Fibroblast of skin of right biceps (primary cell): ENCODE measurements around the gene ALOXE3.
"Not testable (repeated sequence)": the region's sequence is repeated elsewhere in the genome, so short reads cannot be mapped to it uniquely, and the experiment has no call there.

Experiments
- DNase-seq: peaks from one replicate; pipeline ENCODE4 v3.0.0-alpha.2; 2013

Gene ALOXE3

DNA sequence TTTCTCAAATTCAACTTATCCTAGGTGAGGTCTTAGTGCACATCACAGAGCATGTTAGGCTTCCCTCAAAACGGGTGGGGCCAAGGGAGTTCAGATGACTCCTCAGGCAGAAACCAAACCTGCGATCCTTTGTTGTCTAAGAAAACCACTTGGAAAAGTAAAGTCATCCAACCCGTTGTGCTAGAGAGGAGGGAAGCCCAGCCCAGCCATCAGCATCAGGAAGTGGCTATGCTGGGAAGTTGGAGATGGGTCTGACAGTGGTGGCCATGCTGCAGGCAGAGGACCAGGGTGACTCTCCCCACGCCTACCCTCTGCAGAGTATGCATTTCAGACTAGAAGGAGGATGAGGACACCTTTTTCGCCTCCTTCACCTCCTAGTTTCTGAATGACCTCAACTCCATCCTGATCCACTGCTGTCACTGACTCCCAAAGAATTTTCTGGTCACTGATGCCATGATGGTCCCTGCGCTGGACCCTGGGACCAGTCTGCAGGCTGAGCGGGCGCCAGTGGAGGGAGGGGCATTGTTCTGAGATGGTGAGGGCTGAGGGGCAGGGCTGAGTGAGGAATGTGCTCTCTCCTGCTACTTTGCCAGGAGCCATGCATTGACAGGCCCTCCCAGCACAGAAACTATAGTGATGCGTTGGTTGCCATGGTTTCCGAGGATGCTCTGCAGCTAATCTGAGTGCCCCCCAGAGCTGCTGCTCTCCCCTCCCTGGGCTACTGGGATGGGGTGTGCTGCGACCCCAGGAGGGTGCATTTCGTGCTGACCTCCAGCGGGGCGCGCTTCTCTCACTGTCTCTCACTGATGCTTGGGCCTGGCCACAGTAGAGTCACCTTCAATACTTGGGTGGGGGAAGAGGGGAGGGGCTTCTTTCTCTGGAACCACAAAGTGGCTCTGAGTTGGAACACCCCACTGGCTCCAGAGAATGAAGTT lies 51.2 kb downstream of the ALOXE3 start:
- DNase-seq = no peak

DNA sequence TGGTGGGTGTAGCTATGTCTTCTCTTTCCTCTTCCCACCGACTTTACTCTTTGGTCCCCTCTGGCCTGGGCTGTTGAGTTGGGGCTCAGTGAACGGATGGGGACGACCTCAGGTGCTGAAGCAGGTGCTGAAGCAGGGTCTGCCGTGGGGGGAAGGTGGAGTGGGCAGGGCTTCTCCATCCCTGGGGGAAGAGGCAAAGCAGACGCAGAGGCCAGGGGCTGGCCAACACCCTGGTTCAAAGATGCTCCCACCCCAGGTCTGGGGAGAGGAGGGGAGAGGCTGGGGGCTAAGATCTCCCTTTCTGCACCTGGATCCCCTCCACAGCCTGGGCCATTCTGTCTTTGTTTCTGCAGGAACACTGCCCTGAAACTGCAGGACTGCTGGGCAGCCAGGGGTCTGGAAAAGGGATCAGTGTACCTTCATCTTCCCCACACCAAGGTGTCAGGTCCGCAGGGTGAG lies 53.7 kb downstream of the ALOXE3 start:
- no peak for DNase-seq

GRCh38 chr17:8063761-8064534 lies 54.4 kb downstream of the ALOXE3 start:
- DNase-seq = no peak

GRCh38 chr17:8062807-8063483 lies 55.4 kb downstream of the ALOXE3 start:
- no peak for DNase-seq

- DNase-seq = peak; percentile 26
These were observed 55.9 kb downstream of the ALOXE3 start for GRCh38 chr17:8062435-8062806.

GRCh38 chr17:8061851-8062250 lies 56.5 kb downstream of the ALOXE3 start:
- not testable (repeated sequence) for DNase-seq

DNA sequence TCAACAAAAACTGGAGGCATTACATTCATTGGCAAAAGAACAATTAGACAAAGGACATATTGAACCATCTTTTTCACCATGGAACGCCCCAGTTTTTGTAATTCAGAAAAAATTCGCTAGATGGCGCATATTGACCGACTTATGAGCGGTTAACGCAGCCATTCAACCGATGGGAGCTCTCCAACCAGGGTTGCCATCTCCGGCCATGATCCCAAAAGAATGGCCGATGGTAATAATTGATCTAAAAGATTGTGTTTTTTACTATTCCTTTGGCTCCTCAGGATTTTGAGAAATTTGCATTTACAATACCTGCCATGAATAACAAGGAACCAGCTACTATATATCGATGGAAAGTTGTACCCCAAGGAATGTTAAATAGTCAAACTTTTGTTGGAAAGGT lies 58.0 kb downstream of the ALOXE3 start:
- DNase-seq = peak; percentile 62

GRCh38 chr17:8059131-8059530 lies 59.2 kb downstream of the ALOXE3 start:
- DNase-seq = no peak

GRCh38 chr17:8057691-8058114 lies 60.6 kb downstream of the ALOXE3 start:
- peak; percentile 69 for DNase-seq

GRCh38 chr17:8056976-8057625 lies 61.2 kb downstream of the ALOXE3 start:
- no peak for DNase-seq

DNA sequence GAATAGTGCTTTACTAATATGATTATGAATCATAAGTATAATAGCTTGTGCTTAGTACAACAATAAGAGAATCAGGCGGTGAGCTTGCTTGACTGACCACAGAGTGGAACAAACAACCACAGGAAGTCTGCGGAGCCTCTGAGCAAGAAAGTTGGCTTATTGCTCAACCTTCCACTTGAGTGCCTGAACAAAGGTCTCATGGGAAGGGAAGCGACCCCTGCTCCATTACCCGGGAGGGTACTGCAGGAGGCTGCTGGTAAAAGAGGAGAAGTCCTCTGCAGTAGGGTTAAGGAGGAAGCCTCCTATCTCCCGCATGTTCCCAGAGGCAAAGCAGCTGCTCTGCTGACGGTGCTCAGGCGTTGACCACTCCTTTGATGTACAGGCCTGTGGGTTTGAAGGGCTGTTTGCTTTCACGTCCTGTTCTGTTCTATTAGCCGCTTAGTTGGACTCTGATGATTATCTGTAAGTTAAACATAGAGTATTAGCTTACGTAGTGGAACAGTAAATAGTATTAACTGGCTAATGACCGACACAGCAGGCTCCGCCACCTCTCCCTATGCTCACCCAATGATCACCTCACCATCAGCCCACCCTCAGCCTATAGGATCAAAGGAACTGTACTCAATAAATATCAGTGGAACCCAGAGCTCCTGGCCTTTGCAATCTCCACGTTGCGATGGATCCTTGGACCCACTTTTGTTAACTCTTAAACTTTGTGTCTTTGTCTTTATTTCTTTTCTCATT lies 61.9 kb downstream of the ALOXE3 start:
- DNase-seq = peak; percentile 62

DNA sequence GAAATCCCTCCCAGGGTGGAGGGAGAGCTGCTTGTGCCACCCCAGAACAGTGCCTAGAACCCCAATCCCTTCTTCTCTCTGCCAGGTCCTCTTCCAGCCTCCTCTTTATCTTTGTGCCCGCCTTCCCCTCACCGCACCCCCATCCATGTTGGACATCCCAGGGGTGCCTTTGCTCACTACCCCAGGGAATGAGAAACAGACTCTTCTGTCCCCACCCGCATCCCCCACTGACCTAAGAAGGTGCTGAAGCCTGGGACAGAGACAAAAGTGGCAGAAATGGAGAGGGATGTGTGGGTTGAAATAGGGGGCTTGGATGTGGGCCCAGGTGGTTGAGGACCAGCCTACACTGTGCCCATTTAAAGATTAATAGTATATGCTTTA lies 62.5 kb downstream of the ALOXE3 start:
- DNase-seq = no peak

- no peak for DNase-seq
These were observed 64.7 kb downstream of the ALOXE3 start for GRCh38 chr17:8053600-8053999.

DNA sequence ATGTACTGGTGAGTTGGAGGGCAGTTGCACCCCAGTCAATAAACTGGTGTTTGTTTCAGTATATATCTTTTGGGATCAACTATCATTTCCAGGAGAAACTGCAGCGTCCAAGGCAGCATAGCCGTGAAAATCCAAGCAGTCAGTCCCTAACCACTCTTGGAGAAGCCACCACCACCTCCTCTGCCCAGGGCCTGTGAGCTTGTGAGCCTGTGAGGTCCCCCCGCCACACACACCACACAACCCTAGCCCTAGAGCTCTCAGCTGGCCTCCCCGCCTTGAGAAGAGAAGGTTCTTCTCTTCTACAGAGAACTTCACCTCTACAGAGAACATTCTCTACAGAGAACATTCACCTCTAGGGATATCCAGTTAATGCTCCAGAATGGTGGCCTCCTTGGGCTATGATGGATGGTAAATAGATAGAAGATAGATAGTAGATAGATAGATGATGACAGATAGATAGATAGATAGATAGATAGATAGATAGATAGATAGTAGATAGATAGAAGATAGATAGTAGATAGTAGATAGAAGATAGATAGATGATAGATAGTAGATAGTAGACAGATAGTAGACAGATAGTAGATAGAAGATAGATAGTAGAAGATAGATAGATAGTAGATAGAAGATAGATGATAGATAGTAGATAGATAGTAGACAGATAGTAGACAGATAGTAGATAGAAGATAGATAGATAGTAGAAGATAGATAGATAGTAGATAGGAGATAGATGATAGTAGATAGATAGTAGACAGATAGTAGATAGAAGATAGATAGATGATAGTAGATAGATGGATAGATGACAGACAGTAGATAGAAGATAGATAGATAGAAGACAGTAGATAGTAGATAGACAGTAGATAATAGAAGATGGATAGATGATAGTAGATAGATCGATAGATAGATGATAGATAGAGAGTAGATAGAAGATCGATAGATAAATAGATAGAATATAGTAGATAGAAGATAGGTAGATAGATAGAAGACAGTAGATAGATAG lies 65.8 kb downstream of the ALOXE3 start:
- no peak for DNase-seq

DNA sequence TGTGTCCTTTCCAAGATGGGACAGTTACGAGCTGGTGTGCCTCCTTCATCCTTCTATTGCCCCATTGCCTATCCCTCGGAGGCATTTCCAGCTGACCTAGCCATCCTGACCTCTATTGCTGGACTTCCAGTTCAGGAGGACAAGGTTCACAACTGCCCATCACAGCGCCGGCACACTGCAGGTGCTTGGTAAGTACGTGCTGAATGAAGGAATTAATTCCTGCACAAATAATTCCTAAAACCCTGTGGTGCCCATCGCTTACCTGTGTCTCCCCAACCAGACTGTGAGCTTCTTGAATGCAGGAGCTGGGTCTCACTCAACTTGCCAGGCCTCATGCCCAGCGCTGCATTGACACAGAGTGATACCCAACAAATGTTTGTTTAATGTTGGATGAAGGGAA lies 66.5 kb downstream of the ALOXE3 start:
- DNase-seq = no peak

DNA sequence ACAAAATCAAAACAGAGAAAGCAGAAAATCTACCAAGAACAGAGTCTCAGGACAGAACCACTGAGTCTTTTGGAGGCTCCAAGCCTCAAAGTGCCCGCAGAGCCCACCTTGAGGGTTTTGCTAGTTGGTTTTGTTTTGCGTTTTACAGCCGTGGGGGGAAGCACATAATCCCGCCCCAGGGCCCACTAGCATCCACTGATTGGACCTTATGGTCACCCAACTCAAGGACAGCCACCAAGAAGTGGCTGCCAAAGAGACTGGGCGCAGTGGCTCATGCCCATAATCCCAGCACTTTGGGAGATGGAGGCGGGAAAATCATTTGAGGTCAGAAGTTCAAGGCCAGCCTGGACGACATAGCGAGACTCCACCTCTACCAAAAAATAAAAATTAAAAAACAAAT lies 69.6 kb downstream of the ALOXE3 start:
- no peak for DNase-seq

- no peak for DNase-seq
These were observed 70.1 kb downstream of the ALOXE3 start for GRCh38 chr17:8048236-8048635.

DNA sequence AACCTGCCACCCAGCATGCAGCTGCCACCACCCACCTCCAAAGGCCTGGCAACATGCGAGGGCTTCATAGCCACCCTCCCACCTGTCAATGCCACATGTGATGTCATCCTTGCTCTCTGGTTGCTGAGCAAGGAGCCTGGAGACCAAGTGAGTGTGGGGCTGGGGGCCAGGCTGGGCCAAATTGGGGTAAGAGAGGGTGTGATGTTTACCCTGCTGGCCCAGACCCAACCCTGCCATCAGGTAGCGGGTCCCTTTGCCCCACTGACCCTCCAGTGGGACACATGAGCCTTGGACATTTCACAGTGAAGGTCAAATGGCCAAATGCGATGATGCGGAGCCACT lies 70.6 kb downstream of the ALOXE3 start:
- no peak for DNase-seq

DNA sequence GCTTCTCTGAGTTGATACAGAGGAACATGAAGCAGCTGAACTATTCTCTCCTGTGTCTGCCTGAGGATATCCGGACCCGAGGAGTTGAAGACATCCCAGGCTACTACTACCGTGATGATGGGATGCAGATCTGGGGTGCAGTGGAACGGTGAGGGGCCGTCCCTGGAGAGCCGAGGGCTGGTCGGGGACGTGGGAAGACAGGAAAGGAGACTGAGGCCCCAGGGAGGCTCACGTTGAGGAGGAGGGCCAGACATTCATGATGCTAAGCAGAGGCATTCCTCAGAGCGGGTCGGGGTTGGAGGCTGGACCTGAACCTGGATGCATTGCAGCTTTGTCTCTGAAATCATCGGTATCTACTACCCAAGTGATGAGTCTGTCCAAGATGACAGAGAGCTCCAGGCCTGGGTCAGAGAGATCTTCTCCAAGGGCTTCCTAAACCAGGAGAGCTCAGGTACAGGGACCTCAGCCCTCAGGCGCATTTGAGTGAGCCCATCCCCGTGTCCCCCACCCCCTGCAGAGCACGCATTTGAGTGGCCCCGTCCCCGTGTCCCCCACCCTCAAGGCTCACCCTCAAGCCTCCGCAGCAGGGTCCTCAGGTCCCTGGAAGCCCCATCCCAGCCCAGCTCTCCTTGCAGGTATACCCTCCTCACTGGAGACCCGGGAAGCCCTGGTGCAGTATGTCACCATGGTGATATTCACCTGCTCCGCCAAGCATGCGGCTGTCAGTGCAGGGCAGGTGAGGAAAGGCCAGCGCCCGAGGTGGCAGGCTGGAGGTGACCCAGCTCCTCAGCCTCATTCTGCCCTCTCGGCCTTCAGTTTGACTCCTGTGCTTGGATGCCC lies 71.2 kb downstream of the ALOXE3 start:
- no peak for DNase-seq
